K562 (cell line): ENCODE results near the gene MLXIPL. TPM values are rescaled to one million over a fixed set of nuclear protein-coding genes. Genes with fewer than 3 reads are reported as not detected.

ENCODE experiments used
- ARHGAP35 ChIP-seq: fragments of 450-650 bp; IDR thresholded peaks from 2 replicates; pipeline ENCODE4 v1.6.1; 2018; ENCODE audit not compliant: partially characterized antibody
- CBX3 ChIP-seq, 2 experiments: IDR thresholded peaks; 1 replicate in 1 of 2; 2 replicates in 1 of 2; pipeline ENCODE4 v1.6.1; 2012; ENCODE audit warnings: inconsistent platforms in 2 of 2, low read length in 2 of 2, borderline replicate concordance in 1 of 2, control low read depth in 1 of 2
- CTBP1 ChIP-seq: fragments of 450-650 bp; IDR thresholded peaks from 2 replicates; pipeline ENCODE4 v1.6.1; 2016; ENCODE audit warnings: borderline replicate concordance
- KHSRP ChIP-seq: fragments of 450-650 bp; IDR thresholded peaks from 2 replicates; pipeline ENCODE4 v1.6.1; 2017
- NRF1 ChIP-seq, 2 experiments: fragments of 450-650 bp; IDR thresholded peaks in 1 of 2; conservative IDR thresholded peaks in 1 of 2; 2 replicates each; pipeline ENCODE4 v1.6.1; 2014; ENCODE audit warnings: mild to moderate bottlenecking in 2 of 2
- POLR2AphosphoS5 ChIP-seq: IDR thresholded peaks from 2 replicates; pipeline ENCODE4 v1.6.1; 2011; ENCODE audit warnings: mild to moderate bottlenecking, low read depth, low read length, moderate library complexity; ENCODE audit not compliant: control insufficient read depth, insufficient read depth
- PRPF4 ChIP-seq: fragments of 200-400 bp; formaldehyde crosslinking; IDR thresholded peaks from one replicate; pipeline ENCODE4 v1.6.1; 2017; ENCODE audit warnings: low read length, low read depth, mild to moderate bottlenecking; ENCODE audit not compliant: insufficient read depth, poor library complexity, severe bottlenecking
- RBM25 ChIP-seq: fragments of 200-400 bp; formaldehyde crosslinking; IDR thresholded peaks from 2 replicates; pipeline ENCODE4 v1.6.1; 2018; ENCODE audit warnings: low read length, low read depth, moderate library complexity; ENCODE audit not compliant: severe bottlenecking
- RHOXF2B ChIP-seq: fragments of 250-450 bp; sonication (Bioruptor Pico); conservative IDR thresholded peaks from 2 replicates; pipeline ENCODE4 v1.5.1; 2021
- ZNF174 ChIP-seq: fragments of 250-450 bp; sonication (Bioruptor Pico); IDR thresholded peaks from 2 replicates; pipeline ENCODE4 v1.4.0; 2020; ENCODE audit warnings: mild to moderate bottlenecking
- ZNF316 ChIP-seq: fragments of 450-650 bp; IDR thresholded peaks from 2 replicates; pipeline ENCODE4 v1.6.1; 2016
- ZNF644 ChIP-seq: fragments of 200-800 bp; sonication (Bioruptor generic); IDR thresholded peaks from 2 replicates; pipeline ENCODE4 v1.6.1; 2016; ENCODE audit warnings: low read depth, missing genetic modification characterization, missing compliant biosample characterization
- ZNF699 ChIP-seq: fragments of 250-450 bp; sonication (Bioruptor Pico); IDR thresholded peaks from 2 replicates; pipeline ENCODE4 v1.8.0; 2021; ENCODE audit warnings: mild to moderate bottlenecking, moderate library complexity; ENCODE audit not compliant: insufficient replicate concordance
- ZNF830 ChIP-seq: fragments of 250-450 bp; sonication (Bioruptor Pico); IDR thresholded peaks from 2 replicates; pipeline ENCODE4 v1.5.0; 2021; ENCODE audit warnings: mild to moderate bottlenecking
- polyA plus RNA-seq, 8 experiments: library from polyadenylated mRNA; depleted of rRNA in 4 of 8; stranded (reverse) in 5 of 8; unstranded in 3 of 8; fragments of >200 nt; fragmentation: Nextera tagmentation in 2 of 8; fragmentation: Illumina TruSeq in 1 of 8; extraction: Ambion mirVana in 2 of 8; extraction: Trizol in 1 of 8; gene quantifications; 2 replicates each; pipeline versions ENCODE4 v1.2.1 to v1.2.3, GENCODE V29; 2011 to 2014; ENCODE audit warnings: inconsistent platforms in 1 of 8, missing spikeins in 1 of 8
- total RNA-seq, 7 experiments: library from RNA; depleted of rRNA in 6 of 7; stranded (reverse); fragments of >200 nt in 6 of 7; fragmentation: Illumina TruSeq in 2 of 7; extraction: Trizol in 2 of 7; gene quantifications; 2 replicates each; pipeline versions ENCODE4 v1.2.1 to v1.2.3, GENCODE V29; 2011 to 2021; ENCODE audit warnings: low replicate concordance in 1 of 7
- TF ChIP-seq, protein P1 (sequence below): fragments of 250-450 bp; sonication (Bioruptor Pico); IDR thresholded peaks from 2 replicates; pipeline ENCODE4 v1.8.0; 2022; ENCODE audit warnings: moderate library complexity, mild to moderate bottlenecking, inconsistent platforms
- TF ChIP-seq, protein P2 (sequence below): sonication (generic); formaldehyde crosslinking; IDR thresholded peaks from 2 replicates; pipeline ENCODE4 v1.8.0; 2022; ENCODE audit warnings: missing genetic modification reagents, mild to moderate bottlenecking, borderline replicate concordance
- TF ChIP-seq, protein P3 (sequence below): fragments of 250-450 bp; sonication (Bioruptor Pico); IDR thresholded peaks from 2 replicates; pipeline ENCODE4 v1.5.0; 2021

Gene MLXIPL
- total and polyA plus RNA-seq, 9 of the 15 experiments (the other 6 are each of a cell fraction or from before 2014, with no cell fraction given), result 0.11 to 18.4 (median 1.4) TPM

- no peak for TF ChIP-seq RBM25
- TF ChIP-seq, protein P1, sequence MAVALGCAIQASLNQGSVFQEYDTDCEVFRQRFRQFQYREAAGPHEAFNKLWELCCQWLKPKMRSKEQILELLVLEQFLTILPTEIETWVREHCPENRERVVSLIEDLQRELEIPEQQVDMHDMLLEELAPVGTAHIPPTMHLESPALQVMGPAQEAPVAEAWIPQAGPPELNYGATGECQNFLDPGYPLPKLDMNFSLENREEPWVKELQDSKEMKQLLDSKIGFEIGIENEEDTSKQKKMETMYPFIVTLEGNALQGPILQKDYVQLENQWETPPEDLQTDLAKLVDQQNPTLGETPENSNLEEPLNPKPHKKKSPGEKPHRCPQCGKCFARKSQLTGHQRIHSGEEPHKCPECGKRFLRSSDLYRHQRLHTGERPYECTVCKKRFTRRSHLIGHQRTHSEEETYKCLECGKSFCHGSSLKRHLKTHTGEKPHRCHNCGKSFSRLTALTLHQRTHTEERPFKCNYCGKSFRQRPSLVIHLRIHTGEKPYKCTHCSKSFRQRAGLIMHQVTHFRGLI (CRISPR knock-in tag), result no peak
- TF ChIP-seq ARHGAP35, result no peak
- no peak for TF ChIP-seq KHSRP
- TF ChIP-seq NRF1 (conservative IDR thresholded peaks at IDR 0.05 in 1 of 2, IDR thresholded peaks at IDR 0.05 in 1 of 2), result no peak
- TF ChIP-seq ZNF699 (CRISPR knock-in tag), result no peak
- no peak for TF ChIP-seq PRPF4
- TF ChIP-seq RHOXF2B, result 0 out of 2 replicates have a peak, but pooled peaks have one; percentile 48
- TF ChIP-seq, protein P2, sequence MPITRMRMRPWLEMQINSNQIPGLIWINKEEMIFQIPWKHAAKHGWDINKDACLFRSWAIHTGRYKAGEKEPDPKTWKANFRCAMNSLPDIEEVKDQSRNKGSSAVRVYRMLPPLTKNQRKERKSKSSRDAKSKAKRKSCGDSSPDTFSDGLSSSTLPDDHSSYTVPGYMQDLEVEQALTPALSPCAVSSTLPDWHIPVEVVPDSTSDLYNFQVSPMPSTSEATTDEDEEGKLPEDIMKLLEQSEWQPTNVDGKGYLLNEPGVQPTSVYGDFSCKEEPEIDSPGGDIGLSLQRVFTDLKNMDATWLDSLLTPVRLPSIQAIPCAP (CRISPR knock-in tag), result no peak
- no peak for TF ChIP-seq ZNF830 (CRISPR knock-in tag)
- TF ChIP-seq CTBP1, result no peak
- TF ChIP-seq, protein P3, sequence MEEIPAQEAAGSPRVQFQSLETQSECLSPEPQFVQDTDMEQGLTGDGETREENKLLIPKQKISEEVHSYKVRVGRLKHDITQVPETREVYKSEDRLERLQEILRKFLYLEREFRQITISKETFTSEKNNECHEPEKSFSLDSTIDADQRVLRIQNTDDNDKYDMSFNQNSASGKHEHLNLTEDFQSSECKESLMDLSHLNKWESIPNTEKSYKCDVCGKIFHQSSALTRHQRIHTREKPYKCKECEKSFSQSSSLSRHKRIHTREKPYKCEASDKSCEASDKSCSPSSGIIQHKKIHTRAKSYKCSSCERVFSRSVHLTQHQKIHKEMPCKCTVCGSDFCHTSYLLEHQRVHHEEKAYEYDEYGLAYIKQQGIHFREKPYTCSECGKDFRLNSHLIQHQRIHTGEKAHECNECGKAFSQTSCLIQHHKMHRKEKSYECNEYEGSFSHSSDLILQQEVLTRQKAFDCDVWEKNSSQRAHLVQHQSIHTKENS (CRISPR knock-in tag), result no peak
- TF ChIP-seq CBX3 (IDR thresholded peaks at IDR 0.05; ENCODE audit: borderline replicate concordance in 1 of 2, low read length in 2 of 2), result 0 out of 3 replicates have a peak, but pooled peaks of 1 of the 2 experiments have one; percentile 19
- no peak for TF ChIP-seq ZNF174 (CRISPR knock-in tag)
- TF ChIP-seq ZNF644 (tag), result no peak
- peak; percentile 46; the same call in 1 of the 2 replicates for TF ChIP-seq ZNF316
- TF ChIP-seq POLR2AphosphoS5, result no peak
- TF ChIP-seq, all 486 proteins: peak for 6
These were observed 58.5 kb downstream of the MLXIPL start (continued) for GRCh38 chr7:73565675-73566340.
